HCT116 (cell line): ENCODE results near the gene CNPY1. TPM values are rescaled to one million over a fixed set of nuclear protein-coding genes. Genes with fewer than 3 reads are reported as not detected.

Experiments
- ATAC-seq: fragments of 200-7000 bp; cut with Tn5 transposase; 2 replicates; pipeline ENCODE4 v1.9.1; 2020; ENCODE audit warnings: mild to moderate bottlenecking, moderate library complexity
- BruUV-seq: library from RNA; stranded (reverse); fragments of 400-500 nt; replicated peaks from 2 replicates; lab custom pipeline; 2021; lab: Mats Ljungman, UMichigan
- CTCF ChIA-PET: fragments of 300-600 bp; sonication (Branson Sonifier 250); formaldehyde crosslinking; loops from one replicate; lab custom pipeline; 2021; ENCODE audit warnings: antibody characterized with exemption; lab: Charles Lee
- POLR2A ChIA-PET: fragments of 300-600, 350-600 bp; sonication (Branson Sonifier 250); formaldehyde crosslinking; loops from one replicate; lab custom pipeline; 2021; ENCODE audit warnings: antibody characterized with exemption; lab: Charles Lee
- RAD21 ChIA-PET, 2 experiments: fragments of 300-600 bp; sonication (Branson Sonifier 250); formaldehyde crosslinking; loops; one replicate each; lab custom pipeline; 2023; ENCODE audit warnings: low total read pairs in 2 of 2; ENCODE audit not compliant: uncharacterized antibody in 2 of 2, unreplicated experiment in 2 of 2, low non-redundant PET in 1 of 2; lab: Charles Lee
- DNase-seq: peaks from one replicate; pipeline ENCODE4 v3.0.0-alpha.2; 2010; ENCODE audit warnings: low read depth, low spot score
- H2AFZ ChIP-seq: fragments of 200-600 bp; shearing (Covaris generic), sonication (generic); 2 replicates; pipeline ENCODE4 v1.6.1; 2017; ENCODE audit warnings: low read depth, mixed run types, mixed read lengths, antibody characterized with exemption, low read length; ENCODE audit not compliant: poor library complexity, severe bottlenecking
- H3K27ac ChIP-seq: 2 replicates; pipeline ENCODE4 v1.5.1; 2012; ENCODE audit warnings: low read depth, low read length
- H3K27me3 ChIP-seq: fragments of 200-600 bp; sonication (generic); 2 replicates; pipeline ENCODE4 v1.6.1; 2016; ENCODE audit warnings: mixed run types, low read length, mixed read lengths; ENCODE audit not compliant: insufficient read depth
- H3K36me3 ChIP-seq, 2 experiments: fragments of 200-500 bp in 1 of 2; fragments of 200-600 bp in 1 of 2; sonication (Bioruptor generic) in 1 of 2; sonication (generic) in 1 of 2; 2 replicates each; pipeline versions ENCODE4 v1.5.1 to v1.6.1; 2014 to 2016; ENCODE audit warnings: low read length in 2 of 2, inconsistent platforms in 1 of 2, mixed read lengths in 1 of 2, mixed run types in 1 of 2; ENCODE audit not compliant: insufficient read depth in 2 of 2, control insufficient read depth in 1 of 2
- H3K4me1 ChIP-seq, 2 experiments: fragments of 200-600 bp in 1 of 2; sonication (generic) in 1 of 2; 2 replicates each; pipeline versions ENCODE4 v1.5.1 to v1.6.1; 2012 to 2017; ENCODE audit warnings: low read length in 2 of 2, inconsistent platforms in 1 of 2, mild to moderate bottlenecking in 1 of 2, mixed read lengths in 1 of 2, mixed run types in 1 of 2, moderate library complexity in 1 of 2; ENCODE audit not compliant: insufficient read depth in 2 of 2, control insufficient read depth in 1 of 2
- H3K4me2 ChIP-seq: fragments of 200-600 bp; sonication (generic); 2 replicates; pipeline ENCODE4 v1.6.1; 2017; ENCODE audit warnings: mixed run types, low read length, mixed read lengths
- H3K4me3 ChIP-seq, 2 experiments: fragments of 200-600 bp in 1 of 2; sonication (generic) in 1 of 2; replicated peaks in 1 of 2; 2 replicates each; pipeline ENCODE4 v1.5.1; 2011 to 2016; ENCODE audit warnings: low read length in 2 of 2, control low read depth in 1 of 2, low read depth in 1 of 2, mild to moderate bottlenecking in 1 of 2, mixed read lengths in 1 of 2, mixed run types in 1 of 2
- H3K79me2 ChIP-seq: fragments of 200-600 bp; sonication (generic); 2 replicates; pipeline ENCODE4 v1.6.1; 2017; ENCODE audit warnings: mild to moderate bottlenecking, mixed run types, low read length, moderate library complexity, mixed read lengths; ENCODE audit not compliant: insufficient read depth
- H3K9ac ChIP-seq: fragments of 200-600 bp; sonication (generic); 2 replicates; pipeline ENCODE4 v1.6.1; 2016; ENCODE audit warnings: low read length, mixed read lengths
- H3K9me2 ChIP-seq: fragments of 200-600 bp; sonication (generic), shearing (Covaris generic); 2 replicates; pipeline ENCODE4 v1.6.1; 2017; ENCODE audit warnings: mixed run types, mild to moderate bottlenecking, moderate library complexity; ENCODE audit not compliant: insufficient read depth
- H3K9me3 ChIP-seq, 2 experiments: fragments of 200-500 bp in 1 of 2; fragments of 200-600 bp in 1 of 2; sonication (Bioruptor generic) in 1 of 2; sonication (generic) in 1 of 2; 2 replicates each; pipeline ENCODE4 v1.6.1; 2014 to 2017; ENCODE audit warnings: low read length in 2 of 2, mixed read lengths in 2 of 2, inconsistent platforms in 1 of 2, low read depth in 1 of 2, mild to moderate bottlenecking in 1 of 2, mixed run types in 1 of 2, moderate library complexity in 1 of 2; ENCODE audit not compliant: control insufficient read depth in 1 of 2, insufficient read depth in 1 of 2
- H4K20me1 ChIP-seq: fragments of 200-600 bp; sonication (generic), shearing (Covaris generic); 2 replicates; pipeline ENCODE4 v1.6.1; 2017; ENCODE audit warnings: mixed run types, mild to moderate bottlenecking, moderate library complexity; ENCODE audit not compliant: insufficient read depth
- CBX3 ChIP-seq: IDR thresholded peaks from 2 replicates; pipeline ENCODE4 v1.6.1; 2012; ENCODE audit warnings: low read depth
- CEBPB ChIP-seq: IDR thresholded peaks from 2 replicates; pipeline ENCODE4 v1.6.1; 2012; ENCODE audit warnings: low read depth
- CTCF ChIP-seq, 3 experiments: fragments of 200-600 bp in 1 of 3; sonication (generic) in 1 of 3; IDR thresholded peaks in 2 of 3; conservative IDR thresholded peaks in 1 of 3; 2 replicates each; pipeline ENCODE4 v1.5.1; 2012 to 2017; ENCODE audit warnings: low read depth in 2 of 3, low read length in 2 of 3, antibody characterized with exemption in 1 of 3, borderline replicate concordance in 1 of 3, control low read depth in 1 of 3, mild to moderate bottlenecking in 1 of 3, mixed read lengths in 1 of 3, mixed run types in 1 of 3, moderate library complexity in 1 of 3; ENCODE audit not compliant: insufficient read depth in 1 of 3
- EZH2 ChIP-seq: fragments of 200-600 bp; sonication (generic); IDR thresholded peaks from 2 replicates; pipeline ENCODE4 v1.6.1; 2017; ENCODE audit warnings: antibody characterized with exemption, mixed run types
- FOSL1 ChIP-seq: IDR thresholded peaks from 2 replicates; pipeline ENCODE4 v1.6.1; 2012; ENCODE audit warnings: low read depth
- MAX ChIP-seq: IDR thresholded peaks from 2 replicates; pipeline ENCODE4 v1.6.1; 2012
- POLR2A ChIP-seq: IDR thresholded peaks from 2 replicates; pipeline ENCODE4 v1.7.0; 2011; ENCODE audit warnings: borderline replicate concordance; ENCODE audit not compliant: insufficient read depth, insufficient read length; ENCODE audit errors: extremely low read depth
- POLR2AphosphoS5 ChIP-seq: IDR thresholded peaks from 2 replicates; pipeline ENCODE4 v1.6.1; 2011; ENCODE audit warnings: mild to moderate bottlenecking, low read depth, low read length, moderate library complexity
- SIN3A ChIP-seq: IDR thresholded peaks from 2 replicates; pipeline ENCODE4 v1.6.1; 2012; ENCODE audit warnings: low read depth
- SP1 ChIP-seq: IDR thresholded peaks from 2 replicates; pipeline ENCODE4 v1.6.1; 2012; ENCODE audit warnings: low read depth
- SRF ChIP-seq: IDR thresholded peaks from 2 replicates; pipeline ENCODE4 v1.6.1; 2012; ENCODE audit warnings: low read depth
- TCF7L2 ChIP-seq: IDR thresholded peaks from 2 replicates; pipeline ENCODE4 v1.7.0; 2011; ENCODE audit warnings: borderline replicate concordance, inconsistent platforms; ENCODE audit not compliant: insufficient read depth, insufficient read length; ENCODE audit errors: extremely low read depth
- ZNF274 ChIP-seq: fragments of 200-500 bp; sonication (Bioruptor generic); IDR thresholded peaks from 2 replicates; pipeline ENCODE4 v1.6.1; 2014; ENCODE audit warnings: mild to moderate bottlenecking, low read depth, low read length, inconsistent platforms
- intact Hi-C: fragments of 100-400 bp; cut with micrococcal nuclease; formaldehyde crosslinking; loops from 2 replicates; pipeline ENCODE4 v1.10.0; 2022
- total RNA-seq: library from RNA; stranded (reverse); gene quantifications from one replicate; pipeline ENCODE4 v1.2.1, GENCODE V29; 2021; ENCODE audit not compliant: unreplicated experiment
- TF ChIP-seq, protein P1 (sequence below): IDR thresholded peaks from 2 replicates; pipeline ENCODE4 v1.6.1; 2011; ENCODE audit warnings: mild to moderate bottlenecking, low read length, moderate library complexity; ENCODE audit not compliant: insufficient replicate concordance; ENCODE audit errors: extremely low read depth

Gene CNPY1
- total RNA-seq, 1 experiment from 2014 or later = not detected

GRCh38 chr7:155538293-155538692 lies 8.1 kb downstream of the CNPY1 start:
- Histone ChIP-seq H3K9me2 (no peaks in the 10 kb centered on the region), H3K9me3 (no peaks in the 10 kb centered on the region), H3K27ac (no peak overlapping the region), H3K4me1 (no peaks in the 10 kb centered on the region), H2AFZ (no peak overlapping the region), H3K4me3 (no peak overlapping the region), H3K4me2 (no peak overlapping the region), H3K27me3 (peaks cover 13% of the 10 kb centered on the region; the same call in 1 of the 2 replicates), H3K9ac (no peak overlapping the region), H3K36me3 (no peaks in the 10 kb centered on the region), H4K20me1 (no peaks in the 10 kb centered on the region), H3K79me2 (no peaks in the 10 kb centered on the region)
- no TSS peak for BruUV-seq
- ChIA-PET RAD21 (interaction anchor here in 1 of 2 experiments (0.7 kb wide), 1 partner anchor 182 kb away, joined by 4 read pairs; no protein-coding TSS in a partner anchor), CTCF (no interaction called here), POLR2A (no interaction called here)
- ATAC-seq = no peak
- DNase-seq = no peak
- intact Hi-C loops = loop anchor here (10.0 kb wide), 2 partner anchors 123 to 153 kb away; no protein-coding TSS in a partner anchor
- TF ChIP-seq FOSL1 (no peak), MAX (no peak), ZNF274 (no peak), CTCF (IDR thresholded peaks at IDR 0.05 in 2 of 3, conservative IDR thresholded peaks at IDR 0.05 in 1 of 3; ENCODE audit: borderline replicate concordance in 1 of 3, insufficient read depth in 1 of 3, low read depth in 2 of 3, low read length in 2 of 3) (no peak), EZH2 (no peak), POLR2AphosphoS5 (no peak), SIN3A (no peak), POLR2A (no peak), SP1 (no peak), TCF7L2 (no peak), CBX3 (no peak), SRF (no peak), CEBPB (no peak)
- TF ChIP-seq, protein P1, sequence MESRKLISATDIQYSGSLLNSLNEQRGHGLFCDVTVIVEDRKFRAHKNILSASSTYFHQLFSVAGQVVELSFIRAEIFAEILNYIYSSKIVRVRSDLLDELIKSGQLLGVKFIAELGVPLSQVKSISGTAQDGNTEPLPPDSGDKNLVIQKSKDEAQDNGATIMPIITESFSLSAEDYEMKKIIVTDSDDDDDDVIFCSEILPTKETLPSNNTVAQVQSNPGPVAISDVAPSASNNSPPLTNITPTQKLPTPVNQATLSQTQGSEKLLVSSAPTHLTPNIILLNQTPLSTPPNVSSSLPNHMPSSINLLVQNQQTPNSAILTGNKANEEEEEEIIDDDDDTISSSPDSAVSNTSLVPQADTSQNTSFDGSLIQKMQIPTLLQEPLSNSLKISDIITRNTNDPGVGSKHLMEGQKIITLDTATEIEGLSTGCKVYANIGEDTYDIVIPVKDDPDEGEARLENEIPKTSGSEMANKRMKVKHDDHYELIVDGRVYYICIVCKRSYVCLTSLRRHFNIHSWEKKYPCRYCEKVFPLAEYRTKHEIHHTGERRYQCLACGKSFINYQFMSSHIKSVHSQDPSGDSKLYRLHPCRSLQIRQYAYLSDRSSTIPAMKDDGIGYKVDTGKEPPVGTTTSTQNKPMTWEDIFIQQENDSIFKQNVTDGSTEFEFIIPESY = no peak
